ENCODE data around the gene KMT2C. TPM values are rescaled to one million over a fixed set of nuclear protein-coding genes. Genes with fewer than 3 reads are reported as not detected.
"Not testable (repeated sequence)": the region's sequence is repeated elsewhere in the genome, so short reads cannot be mapped to it uniquely, and the experiment has no call there.

KMT2C gene
- total RNA-seq, 1 experiment from 2014 or later: 54.3 TPM

GRCh38 chr7:152312316-152312715 is 123.5 kb downstream of the KMT2C start:
- Histone ChIP-seq H3K27ac (no peak overlapping the region), H3K36me3 (ENCODE audit: low read depth) (peaks cover 9% of the 10 kb centered on the region), H3K4me3 (no peak overlapping the region), H3K9me2 (ENCODE audit: insufficient read depth) (no peaks in the 10 kb centered on the region), H3K4me1 (replicated peaks; ENCODE audit: insufficient read depth) (peaks cover 20% of the 10 kb centered on the region), H3K79me2 (ENCODE audit: low read depth) (peaks cover 13% of the 10 kb centered on the region; the same call in 1 of the 2 replicates), H3K4me2 (no peak overlapping the region), H3K9me3 (ENCODE audit: insufficient read depth, low read depth) (no peaks in the 10 kb centered on the region), H3F3A (ENCODE audit: insufficient read depth, low read depth) (peaks cover 22% of the 10 kb centered on the region), H3K27me3 (ENCODE audit: insufficient read depth, low read depth) (no peaks in the 10 kb centered on the region), H4K20me1 (ENCODE audit: insufficient read depth) (no peaks in the 10 kb centered on the region), H2AFZ (no peak overlapping the region)
- BruUV-seq (replicated peaks): no TSS peak
- ChIA-PET CTCF (no interaction called here), POLR2A (ENCODE audit: unreplicated experiment) (interaction anchor here (0.7 kb wide), 1 partner anchor 73 kb away, joined by 4 read pairs; no protein-coding TSS in a partner anchor)
- intact Hi-C loops (cut with micrococcal nuclease; ENCODE audit: unreplicated experiment): no loop called here
- DNase-seq: no peak
- TF ChIP-seq EZH2 (IDR thresholded peaks at IDR 0.05; ENCODE audit: low read depth) (no peak), CTCF (conservative IDR thresholded peaks at IDR 0.05) (no peak)

- DNase-seq: no peak
- intact Hi-C loops (cut with micrococcal nuclease; ENCODE audit: unreplicated experiment): no loop called here
- H3K79me2 ChIP-seq (ENCODE audit: low read depth): peaks cover 8% of the 10 kb centered on the region; the same call in 1 of the 2 replicates
- H3K4me1 ChIP-seq (replicated peaks; ENCODE audit: insufficient read depth): no peaks in the 10 kb centered on the region
- H3K4me2 ChIP-seq: no peak overlapping the region
- no peaks in the 10 kb centered on the region for H3K27me3 ChIP-seq (ENCODE audit: insufficient read depth, low read depth)
- TF ChIP-seq CTCF (conservative IDR thresholded peaks at IDR 0.05): no peak
- no peak for TF ChIP-seq EZH2 (IDR thresholded peaks at IDR 0.05; ENCODE audit: low read depth)
- no peaks in the 10 kb centered on the region; the same call in 1 of the 2 replicates for H3F3A ChIP-seq (ENCODE audit: insufficient read depth, low read depth)
- no peaks in the 10 kb centered on the region for H3K9me3 ChIP-seq (ENCODE audit: insufficient read depth, low read depth)
- H3K36me3 ChIP-seq (ENCODE audit: low read depth): peaks cover 9% of the 10 kb centered on the region
- H2AFZ ChIP-seq: no peak overlapping the region
- no peak overlapping the region for H3K4me3 ChIP-seq
- H3K9me2 ChIP-seq (ENCODE audit: insufficient read depth): no peaks in the 10 kb centered on the region
- no TSS peak for BruUV-seq (replicated peaks)
- no peaks in the 10 kb centered on the region for H4K20me1 ChIP-seq (ENCODE audit: insufficient read depth)
- CTCF ChIA-PET: no interaction called here
- H3K27ac ChIP-seq: no peak overlapping the region
- POLR2A ChIA-PET (ENCODE audit: unreplicated experiment): no interaction called here
These were observed 127.9 kb downstream of the KMT2C start for GRCh38 chr7:152307902-152308301.

GRCh38 chr7:152299542-152300143 is 136.2 kb downstream of the KMT2C start:
- DNase-seq; intact Hi-C loops (cut with micrococcal nuclease; ENCODE audit: unreplicated experiment); H4K20me1 ChIP-seq (ENCODE audit: insufficient read depth); H3K79me2 ChIP-seq (ENCODE audit: low read depth); H3K4me3 ChIP-seq; BruUV-seq (replicated peaks); H3K27ac ChIP-seq; H3K27me3 ChIP-seq (ENCODE audit: insufficient read depth, low read depth); H3K4me1 ChIP-seq (replicated peaks; ENCODE audit: insufficient read depth); POLR2A ChIA-PET (ENCODE audit: unreplicated experiment); H3K36me3 ChIP-seq (ENCODE audit: low read depth); H3F3A ChIP-seq (ENCODE audit: insufficient read depth, low read depth); H3K9me2 ChIP-seq (ENCODE audit: insufficient read depth); H2AFZ ChIP-seq; CTCF ChIA-PET; H3K9me3 ChIP-seq (ENCODE audit: insufficient read depth, low read depth); H3K4me2 ChIP-seq: not testable (repeated sequence)

GRCh38 chr7:152292897-152293296 is 142.9 kb downstream of the KMT2C start:
- intact Hi-C loops (cut with micrococcal nuclease; ENCODE audit: unreplicated experiment): no loop called here
- Histone ChIP-seq H3K27ac (no peak overlapping the region), H3F3A (ENCODE audit: insufficient read depth, low read depth) (no peaks in the 10 kb centered on the region), H3K4me2 (no peak overlapping the region), H4K20me1 (ENCODE audit: insufficient read depth) (no peaks in the 10 kb centered on the region), H3K9me3 (ENCODE audit: insufficient read depth, low read depth) (no peaks in the 10 kb centered on the region), H3K4me1 (replicated peaks; ENCODE audit: insufficient read depth) (no peaks in the 10 kb centered on the region), H3K4me3 (no peak overlapping the region), H3K9me2 (ENCODE audit: insufficient read depth) (no peaks in the 10 kb centered on the region), H2AFZ (no peak overlapping the region), H3K79me2 (ENCODE audit: low read depth) (no peaks in the 10 kb centered on the region), H3K27me3 (ENCODE audit: insufficient read depth, low read depth) (no peaks in the 10 kb centered on the region), H3K36me3 (ENCODE audit: low read depth) (no peaks in the 10 kb centered on the region)
- CTCF ChIA-PET: no interaction called here
- no peak for DNase-seq
- POLR2A ChIA-PET (ENCODE audit: unreplicated experiment): no interaction called here
- TF ChIP-seq CTCF (conservative IDR thresholded peaks at IDR 0.05): no peak
- TF ChIP-seq EZH2 (IDR thresholded peaks at IDR 0.05; ENCODE audit: low read depth): no peak
- BruUV-seq (replicated peaks): no TSS peak

GRCh38 chr7:152286972-152287371 is 148.8 kb downstream of the KMT2C start:
- POLR2A ChIA-PET (ENCODE audit: unreplicated experiment); H3K79me2 ChIP-seq (ENCODE audit: low read depth): not testable (repeated sequence)

More at GRCh38 chr7:152286972-152287371, 148.8 kb downstream of the KMT2C start:
- H3K9me3 ChIP-seq (ENCODE audit: insufficient read depth, low read depth); H3K4me1 ChIP-seq (replicated peaks; ENCODE audit: insufficient read depth); CTCF ChIA-PET; H4K20me1 ChIP-seq (ENCODE audit: insufficient read depth); H3K9me2 ChIP-seq (ENCODE audit: insufficient read depth); intact Hi-C loops (cut with micrococcal nuclease; ENCODE audit: unreplicated experiment); H3K4me3 ChIP-seq; H3K4me2 ChIP-seq; DNase-seq; H3K27me3 ChIP-seq (ENCODE audit: insufficient read depth, low read depth); H3K36me3 ChIP-seq (ENCODE audit: low read depth); BruUV-seq (replicated peaks); H3K27ac ChIP-seq; H2AFZ ChIP-seq; H3F3A ChIP-seq (ENCODE audit: insufficient read depth, low read depth): not testable (repeated sequence)
